SU-DHL-6 (cell line): Measurements from ENCODE around the gene SEC22A.
A peak's percentile ranks its signal among the peaks of the same experiment; 100 is the strongest.

Experiments used
- EZH2phosphoT487 ChIP-seq: fragments of 200-600 bp; sonication (generic), shearing (Covaris generic); conservative IDR thresholded peaks from 2 replicates; pipeline ENCODE4 v1.6.1; 2018; ENCODE audit warnings: mild to moderate bottlenecking, antibody characterized with exemption, low read length, moderate library complexity, mixed read lengths
- TF ChIP-seq, protein P1 (sequence below): fragments of 200-600 bp; sonication (generic); IDR thresholded peaks from one replicate; pipeline ENCODE4 v1.5.1; 2017; ENCODE audit warnings: antibody characterized with exemption, mild to moderate bottlenecking, low read length, moderate library complexity; ENCODE audit not compliant: insufficient read depth, poor library complexity, severe bottlenecking

DNA sequence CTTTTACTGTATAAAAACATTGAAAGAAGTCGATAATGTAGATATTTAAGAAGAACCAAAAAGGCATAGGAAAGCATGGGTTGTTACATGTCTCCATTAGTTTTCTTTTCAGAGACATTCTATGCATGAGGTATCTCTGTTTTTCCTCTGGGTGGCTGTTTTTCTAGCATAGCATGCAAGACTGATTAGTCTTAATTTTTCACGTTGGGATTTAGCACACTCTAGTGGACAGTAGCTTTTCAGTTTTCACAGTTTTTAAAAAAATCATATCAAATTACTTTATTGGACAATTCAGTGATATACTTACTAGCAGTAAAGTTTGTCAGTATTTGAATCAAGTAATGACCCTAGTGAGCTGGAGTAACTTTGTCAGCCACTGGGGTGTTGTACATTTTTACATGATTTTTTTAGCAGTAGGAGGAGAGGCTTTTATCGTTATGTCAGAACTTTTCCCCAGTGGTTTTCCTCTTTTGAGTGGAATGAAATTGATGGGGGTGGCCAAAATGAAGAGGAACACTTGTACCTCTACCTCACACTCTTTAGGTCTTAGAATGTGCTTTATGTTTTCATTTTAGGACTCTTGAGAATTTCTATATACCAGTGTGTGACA, 57.2 kb downstream of the SEC22A start:
- TF ChIP-seq, protein P1, sequence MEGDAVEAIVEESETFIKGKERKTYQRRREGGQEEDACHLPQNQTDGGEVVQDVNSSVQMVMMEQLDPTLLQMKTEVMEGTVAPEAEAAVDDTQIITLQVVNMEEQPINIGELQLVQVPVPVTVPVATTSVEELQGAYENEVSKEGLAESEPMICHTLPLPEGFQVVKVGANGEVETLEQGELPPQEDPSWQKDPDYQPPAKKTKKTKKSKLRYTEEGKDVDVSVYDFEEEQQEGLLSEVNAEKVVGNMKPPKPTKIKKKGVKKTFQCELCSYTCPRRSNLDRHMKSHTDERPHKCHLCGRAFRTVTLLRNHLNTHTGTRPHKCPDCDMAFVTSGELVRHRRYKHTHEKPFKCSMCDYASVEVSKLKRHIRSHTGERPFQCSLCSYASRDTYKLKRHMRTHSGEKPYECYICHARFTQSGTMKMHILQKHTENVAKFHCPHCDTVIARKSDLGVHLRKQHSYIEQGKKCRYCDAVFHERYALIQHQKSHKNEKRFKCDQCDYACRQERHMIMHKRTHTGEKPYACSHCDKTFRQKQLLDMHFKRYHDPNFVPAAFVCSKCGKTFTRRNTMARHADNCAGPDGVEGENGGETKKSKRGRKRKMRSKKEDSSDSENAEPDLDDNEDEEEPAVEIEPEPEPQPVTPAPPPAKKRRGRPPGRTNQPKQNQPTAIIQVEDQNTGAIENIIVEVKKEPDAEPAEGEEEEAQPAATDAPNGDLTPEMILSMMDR = peak; percentile 54
- no peak for TF ChIP-seq EZH2phosphoT487
